Prostate gland (tissue), 2 donors: ENCODE data around the gene MLLT11.

ENCODE experiments used
- POLR2AphosphoS5 ChIP-seq: sonication (generic); formaldehyde crosslinking; IDR thresholded peaks from one replicate; pipeline ENCODE4 v1.6.1; 2017; ENCODE audit warnings: antibody characterized with exemption
- TF ChIP-seq, protein P1 (sequence below), 4 experiments: fragments of 200-600 bp in 2 of 4; fragments of 450-650 bp in 2 of 4; sonication (generic) in 2 of 4; IDR thresholded peaks; 1 replicate in 3 of 4; 2 replicates in 1 of 4; pipeline ENCODE4 v1.5.1; 2016 to 2019; ENCODE audit warnings: antibody characterized with exemption in 4 of 4, mild to moderate bottlenecking in 2 of 4, moderate library complexity in 2 of 4

DNA sequence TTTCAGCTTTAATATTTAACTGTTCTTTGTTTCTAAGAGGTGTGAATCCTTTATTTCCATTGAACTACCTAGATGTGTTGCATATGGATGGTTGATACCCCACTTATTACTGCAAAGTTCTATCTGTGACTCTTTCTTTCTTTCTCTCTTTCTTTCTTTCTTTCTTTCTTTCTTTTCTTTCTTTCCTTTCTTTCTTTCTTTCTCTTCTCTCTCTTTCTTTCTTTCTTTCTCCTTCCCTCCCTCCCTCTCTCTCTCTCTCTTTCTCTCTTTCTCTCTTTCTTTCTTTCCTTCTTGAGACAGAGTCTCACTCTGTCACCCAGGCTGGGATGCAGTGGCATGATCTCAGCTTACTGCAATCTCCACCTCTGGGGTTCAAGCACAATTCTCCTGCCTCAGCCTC is 44.4 kb downstream of the MLLT11 start:
- no peak for TF ChIP-seq POLR2AphosphoS5
- TF ChIP-seq, protein P1, sequence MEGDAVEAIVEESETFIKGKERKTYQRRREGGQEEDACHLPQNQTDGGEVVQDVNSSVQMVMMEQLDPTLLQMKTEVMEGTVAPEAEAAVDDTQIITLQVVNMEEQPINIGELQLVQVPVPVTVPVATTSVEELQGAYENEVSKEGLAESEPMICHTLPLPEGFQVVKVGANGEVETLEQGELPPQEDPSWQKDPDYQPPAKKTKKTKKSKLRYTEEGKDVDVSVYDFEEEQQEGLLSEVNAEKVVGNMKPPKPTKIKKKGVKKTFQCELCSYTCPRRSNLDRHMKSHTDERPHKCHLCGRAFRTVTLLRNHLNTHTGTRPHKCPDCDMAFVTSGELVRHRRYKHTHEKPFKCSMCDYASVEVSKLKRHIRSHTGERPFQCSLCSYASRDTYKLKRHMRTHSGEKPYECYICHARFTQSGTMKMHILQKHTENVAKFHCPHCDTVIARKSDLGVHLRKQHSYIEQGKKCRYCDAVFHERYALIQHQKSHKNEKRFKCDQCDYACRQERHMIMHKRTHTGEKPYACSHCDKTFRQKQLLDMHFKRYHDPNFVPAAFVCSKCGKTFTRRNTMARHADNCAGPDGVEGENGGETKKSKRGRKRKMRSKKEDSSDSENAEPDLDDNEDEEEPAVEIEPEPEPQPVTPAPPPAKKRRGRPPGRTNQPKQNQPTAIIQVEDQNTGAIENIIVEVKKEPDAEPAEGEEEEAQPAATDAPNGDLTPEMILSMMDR (IDR thresholded peaks at IDR 0.05): no peak
